ENCODE data around the gene EDARADD.

DNA sequence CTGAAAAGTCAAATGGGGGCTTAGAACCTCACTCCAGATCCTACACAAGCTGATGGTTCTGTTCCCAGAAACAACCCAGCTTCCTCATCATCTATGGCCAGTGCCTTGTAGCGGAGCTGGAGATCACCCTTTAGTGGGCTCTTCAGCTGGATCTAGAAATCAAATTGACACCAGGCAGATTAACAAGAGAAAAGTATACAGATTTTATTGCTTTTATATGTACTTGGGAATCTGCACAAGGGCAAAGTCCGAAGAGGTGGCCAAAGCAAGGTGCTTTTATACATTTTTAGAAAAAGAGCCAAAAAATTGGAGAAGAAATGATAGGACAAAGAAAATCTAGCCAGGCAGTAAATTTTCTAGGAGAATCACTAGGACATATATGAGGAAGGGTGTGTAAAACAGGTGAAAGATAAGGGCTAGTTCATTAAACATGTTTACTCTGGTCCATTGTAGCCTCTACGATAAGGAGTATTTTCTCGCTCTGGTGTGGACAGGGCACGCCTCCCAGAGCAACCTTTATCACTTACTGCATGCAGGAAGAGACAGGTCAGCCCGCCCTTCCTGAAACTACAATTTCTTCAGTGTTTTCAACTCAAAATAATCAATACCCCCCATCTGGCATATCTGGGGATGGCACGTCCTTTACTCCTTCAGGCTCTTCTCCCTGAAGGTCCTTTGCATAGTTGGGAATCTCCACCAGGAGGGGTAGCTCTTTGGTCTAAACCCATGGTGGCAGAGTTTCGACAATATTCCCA, 115.7 kb downstream of the EDARADD start:
- TF ChIP-seq YY1 (IDR thresholded peaks at IDR 0.05; ENCODE audit: insufficient read depth, insufficient read length) (no peak), SUZ12 (IDR thresholded peaks at IDR 0.05; ENCODE audit: extremely low read depth, insufficient read depth, insufficient read length) (no peak)

All from NT2/D1 (cell line).